H7 (cell line): Measurements from ENCODE around the gene GLUD2. TPM values are rescaled to one million over a fixed set of nuclear protein-coding genes. Genes with fewer than 3 reads are reported as not detected.
"Not testable (repeated sequence)": the region's sequence is repeated elsewhere in the genome, so short reads cannot be mapped to it uniquely, and the experiment has no call there.

Experiments
- DNase-seq: peaks from one replicate; pipeline ENCODE4 v3.0.0; 2012
- H3K27me3 ChIP-seq: 2 replicates; pipeline ENCODE4 v1.6.0; 2011; ENCODE audit warnings: mild to moderate bottlenecking, low read length; ENCODE audit not compliant: control insufficient read depth, insufficient read depth
- H3K36me3 ChIP-seq: replicated peaks from 2 replicates; pipeline ENCODE4 v1.5.1; 2011; ENCODE audit warnings: low read length; ENCODE audit not compliant: control insufficient read depth, insufficient read depth
- H3K4me3 ChIP-seq: 2 replicates; pipeline ENCODE4 v1.5.1; 2011; ENCODE audit warnings: low read depth, mild to moderate bottlenecking, control low read depth, low read length, moderate library complexity; ENCODE audit not compliant: insufficient read depth
- total RNA-seq: library from RNA; depleted of rRNA; stranded (reverse); fragments of >200 nt; shearing (Covaris generic); gene quantifications from 2 replicates; pipeline ENCODE4 v1.2.3, GENCODE V29; 2014; rRNA removed

The GLUD2 gene
- total RNA-seq, 1 experiment from 2014 or later, result 1.0 TPM

- no peaks in the 10 kb centered on the region for H3K36me3 ChIP-seq
Observed at GRCh38 chrX:121052122-121052521, 4.7 kb downstream of the GLUD2 start.

GRCh38 chrX:121062289-121062688 is 14.9 kb downstream of the GLUD2 start:
- no peak for DNase-seq
- H3K27me3 ChIP-seq, result no peaks in the 10 kb centered on the region
- no peaks in the 10 kb centered on the region for H3K36me3 ChIP-seq
- H3K4me3 ChIP-seq, result no peak overlapping the region

More at GRCh38 chrX:121052122-121052521, 4.7 kb downstream of the GLUD2 start:
- Histone ChIP-seq H3K4me3 (no peak overlapping the region), H3K27me3 (peaks cover 12% of the 10 kb centered on the region)
- DNase-seq, result no peak

- Histone ChIP-seq H3K36me3 (no peaks in the 10 kb centered on the region), H3K27me3 (no peaks in the 10 kb centered on the region), H3K4me3 (no peak overlapping the region)
- DNase-seq, result no peak
Observed at GRCh38 chrX:121064579-121064978, 17.2 kb downstream of the GLUD2 start.

- DNase-seq, H3K36me3 ChIP-seq, H3K4me3 ChIP-seq, H3K27me3 ChIP-seq: not testable (repeated sequence)
Observed at GRCh38 chrX:121084247-121084646, 36.8 kb downstream of the GLUD2 start.

- no peaks in the 10 kb centered on the region for H3K36me3 ChIP-seq
- no peak for DNase-seq
- no peaks in the 10 kb centered on the region for H3K27me3 ChIP-seq
- no peak overlapping the region for H3K4me3 ChIP-seq
Observed at GRCh38 chrX:121084903-121085611, 37.6 kb downstream of the GLUD2 start.

GRCh38 chrX:121085612-121086010 is 38.2 kb downstream of the GLUD2 start:
- no peak overlapping the region for H3K4me3 ChIP-seq
- no peaks in the 10 kb centered on the region for H3K36me3 ChIP-seq
- H3K27me3 ChIP-seq, result no peaks in the 10 kb centered on the region
- DNase-seq, result no peak

GRCh38 chrX:121093011-121093410 is 45.6 kb downstream of the GLUD2 start:
- Histone ChIP-seq H3K4me3 (no peak overlapping the region), H3K27me3 (no peaks in the 10 kb centered on the region), H3K36me3 (no peaks in the 10 kb centered on the region)
- DNase-seq, result no peak

Other genes starting within 250 kb of the GLUD2 start
- not detected in 2 replicates for gene CT47B1, start 171.7 kb upstream of the GLUD2 start, total RNA-seq
- not detected in 2 replicates for gene CT47A11, start 110.5 kb upstream of the GLUD2 start, total RNA-seq
- not detected in 2 replicates for gene CT47A10, start 105.6 kb upstream of the GLUD2 start, total RNA-seq
- gene CT47A9, start 100.7 kb upstream of the GLUD2 start, total RNA-seq, result not detected in 2 replicates
- not detected in 2 replicates for gene CT47A8, start 95.9 kb upstream of the GLUD2 start, total RNA-seq
- gene CT47A7, start 91.0 kb upstream of the GLUD2 start, total RNA-seq, result not detected in 2 replicates
- gene CT47A6, start 86.1 kb upstream of the GLUD2 start, total RNA-seq, result not detected in 2 replicates
- not detected in 2 replicates for gene CT47A5, start 81.3 kb upstream of the GLUD2 start, total RNA-seq
- gene CT47A4, start 76.4 kb upstream of the GLUD2 start, total RNA-seq, result not detected in 2 replicates
- not detected in 2 replicates for gene CT47A3, start 71.5 kb upstream of the GLUD2 start, total RNA-seq
- gene CT47A2, start 66.7 kb upstream of the GLUD2 start, total RNA-seq, result not detected in 2 replicates
- gene CT47A1, start 61.9 kb upstream of the GLUD2 start, total RNA-seq, result not detected in 2 replicates